Gastroesophageal sphincter (tissue), 4 donors: ENCODE measurements around the gene BRINP1. TPM values are rescaled to one million over a fixed set of nuclear protein-coding genes. Genes with fewer than 3 reads are reported as not detected.

Experiments
- ATAC-seq: fragments of 150-250 bp; one replicate; pipeline ENCODE4 v1.9.1; 2016; ENCODE audit warnings: mild to moderate bottlenecking, moderate library complexity
- H3K27ac ChIP-seq, 4 donors: fragments of 200-600 bp; sonication (generic) in 3 of 4; 1 replicate in 3 of 4; 2 replicates in 1 of 4; pipeline ENCODE4 v1.5.1; 2016 to 2019
- H3K27me3 ChIP-seq: fragments of 200-600 bp; sonication (generic); one replicate; pipeline ENCODE4 v1.5.1; 2019
- H3K36me3 ChIP-seq, 2 donors: fragments of 200-600 bp; sonication (generic); one replicate each; pipeline ENCODE4 v1.5.1; 2019; ENCODE audit warnings: control low read depth in 1 of 2
- H3K4me1 ChIP-seq, 3 donors: fragments of 200-600 bp; sonication (generic); 1 replicate in 2 of 3; 2 replicates in 1 of 3; pipeline ENCODE4 v1.5.1; 2016 to 2019; ENCODE audit warnings: control low read depth in 2 of 3
- H3K4me3 ChIP-seq, 2 donors: fragments of 200-600 bp; sonication (generic); one replicate each; pipeline ENCODE4 v1.5.1; 2019; ENCODE audit warnings: mild to moderate bottlenecking in 1 of 2, moderate library complexity in 1 of 2
- H3K9me3 ChIP-seq, 3 donors: fragments of 200-600 bp; sonication (generic); one replicate each; pipeline ENCODE4 v1.5.1; 2017 to 2019; ENCODE audit warnings: control low read depth in 2 of 3
- EP300 ChIP-seq: sonication (generic); formaldehyde crosslinking; IDR thresholded peaks from one replicate; pipeline ENCODE4 v1.6.1; 2017; ENCODE audit warnings: antibody characterized with exemption, mild to moderate bottlenecking
- POLR2A ChIP-seq, 2 donors: fragments of 450-650 bp; IDR thresholded peaks; one replicate each; pipeline ENCODE4 v1.6.1; 2017; ENCODE audit warnings: antibody characterized with exemption in 2 of 2, mild to moderate bottlenecking in 2 of 2, moderate library complexity in 1 of 2
- POLR2AphosphoS5 ChIP-seq: sonication (generic); formaldehyde crosslinking; IDR thresholded peaks from one replicate; pipeline ENCODE4 v1.6.1; 2017; ENCODE audit warnings: antibody characterized with exemption
- WGBS, 2 donors: methylation state at CpG; one replicate each; pipeline ENCODE4 v1.1.5; 2018; ENCODE audit warnings: low coverage in 1 of 2; 5-methylcytosine and 5-hydroxymethylcytosine counted together
- total RNA-seq, 4 donors: library from RNA; depleted of rRNA; stranded (reverse); fragments of >200 nt; gene quantifications; one replicate each; pipeline ENCODE4 v1.1.0, GENCODE V29; 2016
- TF ChIP-seq, protein P1 (sequence below), 4 experiments: fragments of 200-600 bp in 2 of 4; fragments of 450-650 bp in 2 of 4; sonication (generic) in 1 of 4; IDR thresholded peaks; one replicate each; pipeline ENCODE4 v1.5.1; 2017 to 2019; ENCODE audit warnings: antibody characterized with exemption in 4 of 4, mild to moderate bottlenecking in 2 of 4, moderate library complexity in 2 of 4

The BRINP1 gene
- total RNA-seq, 4 donors from 2014 or later = 0.27 TPM; not detected in 3

DNA sequence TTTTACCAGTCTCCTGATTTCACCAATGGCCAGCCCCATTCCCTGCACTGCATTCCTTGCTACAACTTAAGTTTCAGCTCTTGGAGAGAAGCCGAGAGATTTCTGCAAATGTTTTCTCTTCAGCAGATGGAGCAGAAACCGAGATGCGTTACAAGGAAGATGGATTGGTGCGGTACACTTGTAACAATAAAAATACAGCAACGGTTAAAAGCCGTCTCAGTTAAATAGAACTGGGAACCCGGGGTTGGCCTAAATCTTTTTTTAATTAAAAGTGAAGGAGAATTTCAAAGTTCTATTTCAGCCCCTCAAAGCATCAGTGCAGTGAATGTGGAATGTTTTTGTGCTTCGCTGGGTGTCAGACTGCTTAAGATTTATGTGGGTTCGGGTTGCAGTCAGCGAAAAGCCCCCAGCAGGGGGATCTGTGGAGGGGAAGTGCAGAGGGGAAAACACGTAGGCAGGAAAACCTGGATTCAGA lies 19.8 kb downstream of the BRINP1 start:
- no peaks in the 10 kb centered on the region for H3K36me3 ChIP-seq
- 0 to 4% methylated on average over 9 to 10 of the region's 11 CpGs for WGBS, 2 donors
- no peaks in the 10 kb centered on the region for H3K4me1 ChIP-seq
- no peak for ATAC-seq
- TF ChIP-seq POLR2A (IDR thresholded peaks at IDR 0.05) = no peak
- TF ChIP-seq EP300 = no peak
- no peak for TF ChIP-seq POLR2AphosphoS5
- TF ChIP-seq, protein P1, sequence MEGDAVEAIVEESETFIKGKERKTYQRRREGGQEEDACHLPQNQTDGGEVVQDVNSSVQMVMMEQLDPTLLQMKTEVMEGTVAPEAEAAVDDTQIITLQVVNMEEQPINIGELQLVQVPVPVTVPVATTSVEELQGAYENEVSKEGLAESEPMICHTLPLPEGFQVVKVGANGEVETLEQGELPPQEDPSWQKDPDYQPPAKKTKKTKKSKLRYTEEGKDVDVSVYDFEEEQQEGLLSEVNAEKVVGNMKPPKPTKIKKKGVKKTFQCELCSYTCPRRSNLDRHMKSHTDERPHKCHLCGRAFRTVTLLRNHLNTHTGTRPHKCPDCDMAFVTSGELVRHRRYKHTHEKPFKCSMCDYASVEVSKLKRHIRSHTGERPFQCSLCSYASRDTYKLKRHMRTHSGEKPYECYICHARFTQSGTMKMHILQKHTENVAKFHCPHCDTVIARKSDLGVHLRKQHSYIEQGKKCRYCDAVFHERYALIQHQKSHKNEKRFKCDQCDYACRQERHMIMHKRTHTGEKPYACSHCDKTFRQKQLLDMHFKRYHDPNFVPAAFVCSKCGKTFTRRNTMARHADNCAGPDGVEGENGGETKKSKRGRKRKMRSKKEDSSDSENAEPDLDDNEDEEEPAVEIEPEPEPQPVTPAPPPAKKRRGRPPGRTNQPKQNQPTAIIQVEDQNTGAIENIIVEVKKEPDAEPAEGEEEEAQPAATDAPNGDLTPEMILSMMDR (IDR thresholded peaks at IDR 0.05) = no peak
- H3K9me3 ChIP-seq = no peaks in the 10 kb centered on the region
- H3K27me3 ChIP-seq = peaks cover 26% of the 10 kb centered on the region
- H3K27ac ChIP-seq = no peak overlapping the region
- no peak overlapping the region for H3K4me3 ChIP-seq

DNA sequence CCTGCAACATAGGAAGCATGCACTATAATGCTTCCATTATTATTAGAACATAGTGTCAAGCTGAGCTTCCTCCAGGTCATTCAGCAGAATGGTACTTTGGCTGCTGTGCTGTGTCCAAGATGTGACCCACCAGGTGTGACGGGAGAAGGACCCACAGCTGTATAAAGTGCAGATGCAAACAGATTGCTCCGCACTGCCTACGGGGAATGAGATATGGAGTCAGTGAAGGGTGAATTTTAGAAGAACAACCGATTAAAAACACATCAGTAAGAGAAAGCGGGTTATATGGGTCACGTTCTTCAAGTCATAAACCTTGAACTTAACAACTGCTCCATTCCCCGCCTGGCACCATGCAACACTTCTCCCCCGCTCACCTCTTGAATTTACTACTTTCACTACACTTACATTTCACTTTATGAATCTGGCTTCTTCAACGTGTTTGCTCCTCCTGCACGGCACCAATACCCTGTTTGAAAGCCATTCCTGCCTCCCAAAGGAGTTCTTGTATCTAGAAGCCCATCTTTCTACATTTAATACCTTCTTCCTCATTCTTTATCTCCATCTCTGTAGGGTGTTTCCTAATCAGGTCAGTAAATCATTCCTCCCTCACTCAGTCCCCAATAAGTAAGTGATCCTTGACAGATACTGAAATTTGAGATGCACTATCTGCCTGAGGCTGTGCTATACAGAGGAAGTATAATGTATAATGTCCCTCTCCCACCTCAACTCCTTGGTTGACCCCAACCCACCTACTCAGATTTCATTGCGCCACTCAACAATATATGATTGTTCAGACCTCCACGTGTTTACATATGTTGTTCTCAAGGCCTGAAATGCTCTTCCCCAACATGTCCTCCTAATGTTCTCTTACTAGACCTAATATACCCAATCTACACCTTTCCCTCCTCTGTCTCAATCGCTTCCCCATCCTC lies 25.9 kb downstream of the BRINP1 start:
- Histone ChIP-seq H3K27ac (no peak overlapping the region), H3K4me1 (no peaks in the 10 kb centered on the region), H3K4me3 (no peak overlapping the region), H3K27me3 (peaks cover 15% of the 10 kb centered on the region), H3K36me3 (no peaks in the 10 kb centered on the region), H3K9me3 (no peaks in the 10 kb centered on the region)
- TF ChIP-seq, protein P1 (IDR thresholded peaks at IDR 0.05) = no peak
- TF ChIP-seq EP300 = no peak
- no peak for TF ChIP-seq POLR2A (IDR thresholded peaks at IDR 0.05)
- no peak for TF ChIP-seq POLR2AphosphoS5
- no peak for ATAC-seq
- 60 to 66% methylated on average over 12 to 13 of the region's 13 CpGs for WGBS, 2 donors

DNA sequence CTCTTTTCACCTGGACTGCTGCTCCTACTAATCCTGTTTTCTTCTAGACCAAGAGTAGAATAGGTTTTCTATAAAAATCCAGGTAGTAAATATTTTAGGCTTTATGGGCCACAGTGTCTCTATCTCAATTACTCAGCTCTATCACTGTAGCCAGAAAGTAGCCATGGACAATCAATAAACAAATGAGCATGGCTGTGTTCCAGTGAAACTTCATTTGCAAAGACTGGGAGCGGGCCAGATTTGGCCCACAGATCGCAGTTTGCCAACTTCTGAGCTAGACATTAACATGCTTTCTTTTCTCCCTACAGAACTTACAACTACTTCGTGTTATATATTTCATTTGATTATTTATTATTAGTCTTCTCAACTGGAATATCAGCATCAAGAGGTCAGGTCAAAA lies 30.2 kb downstream of the BRINP1 start:
- H3K36me3 ChIP-seq = no peaks in the 10 kb centered on the region
- H3K4me1 ChIP-seq = no peaks in the 10 kb centered on the region
- 64 to 69% methylated on average over 3 of the region's 3 CpGs for WGBS, 2 donors
- no peak overlapping the region for H3K27ac ChIP-seq
- no peak overlapping the region for H3K4me3 ChIP-seq
- no peaks in the 10 kb centered on the region for H3K9me3 ChIP-seq
- peaks cover 5% of the 10 kb centered on the region for H3K27me3 ChIP-seq
- TF ChIP-seq POLR2AphosphoS5 (no peak), EP300 (no peak), POLR2A (IDR thresholded peaks at IDR 0.05) (no peak)
- TF ChIP-seq, protein P1 (IDR thresholded peaks at IDR 0.05) = no peak
- ATAC-seq = no peak

DNA sequence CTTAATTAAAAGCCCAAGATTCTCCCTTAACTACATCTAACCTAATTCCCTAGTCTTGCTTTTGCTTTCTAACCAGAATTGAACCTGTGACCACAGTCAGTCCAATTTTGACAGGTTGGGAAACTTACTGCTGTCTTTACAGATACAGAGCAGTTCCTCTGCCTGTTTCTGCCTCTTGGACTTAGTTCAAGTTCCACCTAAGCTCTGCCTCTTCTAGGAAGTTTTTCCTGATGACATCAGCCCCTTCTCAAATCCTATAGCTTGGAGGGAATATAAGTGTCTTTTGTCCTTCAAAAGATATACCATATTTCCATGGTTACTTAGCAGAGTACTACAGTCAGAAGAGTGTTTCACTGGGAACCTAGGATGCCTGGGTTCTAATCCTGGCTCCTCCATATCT lies 31.7 kb downstream of the BRINP1 start:
- Histone ChIP-seq H3K36me3 (no peaks in the 10 kb centered on the region), H3K27me3 (peaks cover 5% of the 10 kb centered on the region), H3K4me3 (no peak overlapping the region), H3K9me3 (no peaks in the 10 kb centered on the region), H3K4me1 (no peaks in the 10 kb centered on the region), H3K27ac (no peak overlapping the region)
- TF ChIP-seq, protein P1 (IDR thresholded peaks at IDR 0.05) = no peak
- TF ChIP-seq POLR2A (IDR thresholded peaks at IDR 0.05) (no peak), POLR2AphosphoS5 (no peak), EP300 (no peak)
- no peak for ATAC-seq

DNA sequence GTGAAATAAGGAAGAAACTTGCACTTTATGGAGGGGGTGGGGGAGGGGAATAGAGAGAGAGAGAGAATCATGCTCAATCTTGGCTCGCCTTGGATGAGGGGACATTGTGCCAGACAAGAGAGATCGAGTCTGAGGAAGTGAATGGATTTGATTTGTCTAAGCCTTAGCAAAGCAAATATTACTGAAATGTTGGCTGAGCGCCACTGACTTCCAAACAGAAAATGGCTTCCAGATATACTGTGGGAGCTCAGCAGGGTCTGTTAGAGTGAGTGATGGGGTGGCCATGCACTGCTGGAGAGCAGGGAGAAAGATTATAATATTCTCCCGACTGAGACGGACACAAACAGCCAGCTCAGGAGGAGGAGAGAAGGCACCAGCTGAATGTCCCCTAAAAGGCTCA lies 34.5 kb downstream of the BRINP1 start:
- Histone ChIP-seq H3K4me3 (no peak overlapping the region), H3K4me1 (no peaks in the 10 kb centered on the region), H3K9me3 (peaks cover 0 to 6% (median 0%) of the 10 kb centered on the region in 3 donors), H3K27me3 (no peaks in the 10 kb centered on the region), H3K36me3 (no peaks in the 10 kb centered on the region), H3K27ac (no peak overlapping the region)
- TF ChIP-seq, protein P1 (IDR thresholded peaks at IDR 0.05) = no peak
- TF ChIP-seq POLR2A (IDR thresholded peaks at IDR 0.05) (no peak), EP300 (no peak), POLR2AphosphoS5 (no peak)
- 29 to 37% methylated on average over 4 to 5 of the region's 5 CpGs for WGBS, 2 donors
- no peak for ATAC-seq
